Mesendoderm (in vitro differentiated cells): ENCODE results near the gene PCNX1.

ENCODE experiments used
- DNase-seq: peaks from one replicate; pipeline ENCODE4 v3.0.0; 2013
- H2AK5ac ChIP-seq: 2 replicates; pipeline ENCODE4 v1.6.1; 2013; ENCODE audit warnings: low read length, inconsistent platforms
- H2BK120ac ChIP-seq: 2 replicates; pipeline ENCODE4 v1.6.1; 2013; ENCODE audit warnings: low read depth, mild to moderate bottlenecking, low read length, moderate library complexity, mixed read lengths
- H2BK15ac ChIP-seq: replicated peaks from 2 replicates; pipeline ENCODE4 v1.6.1; 2013; ENCODE audit warnings: low read depth, mild to moderate bottlenecking, moderate library complexity
- H2BK5ac ChIP-seq: 2 replicates; pipeline ENCODE4 v1.6.1; 2013; ENCODE audit warnings: low read length, inconsistent platforms
- H3K18ac ChIP-seq: 2 replicates; pipeline ENCODE4 v1.6.1; 2013; ENCODE audit warnings: mild to moderate bottlenecking, low read length, mixed read lengths
- H3K23ac ChIP-seq: one replicate; pipeline ENCODE4 v1.6.1; 2013; ENCODE audit warnings: low read length
- H3K27ac ChIP-seq: 2 replicates; pipeline ENCODE4 v1.5.1; 2013; ENCODE audit warnings: low read depth, mild to moderate bottlenecking, inconsistent platforms, low read length, moderate library complexity
- H3K27me3 ChIP-seq: 2 replicates; pipeline ENCODE4 v1.6.1; 2013; ENCODE audit warnings: low read length, control low read depth, mild to moderate bottlenecking, inconsistent platforms; ENCODE audit not compliant: insufficient read depth, poor library complexity
- H3K36me3 ChIP-seq: 2 replicates; pipeline ENCODE4 v1.6.1; 2013; ENCODE audit warnings: low read length, inconsistent platforms; ENCODE audit not compliant: control insufficient read depth, insufficient read depth
- H3K4ac ChIP-seq: one replicate; pipeline ENCODE4 v1.6.1; 2013; ENCODE audit warnings: low read depth, mild to moderate bottlenecking, low read length, moderate library complexity
- H3K4me1 ChIP-seq: 2 replicates; pipeline ENCODE4 v1.6.1; 2013; ENCODE audit warnings: low read depth, low read length, inconsistent platforms; ENCODE audit not compliant: control insufficient read depth
- H3K4me2 ChIP-seq: 2 replicates; pipeline ENCODE4 v1.6.1; 2013; ENCODE audit warnings: low read length
- H3K4me3 ChIP-seq: 2 replicates; pipeline ENCODE4 v1.5.1; 2013; ENCODE audit warnings: mild to moderate bottlenecking, low read length
- H3K56ac ChIP-seq: one replicate; pipeline ENCODE4 v1.6.1; 2013; ENCODE audit warnings: low read length
- H3K79me1 ChIP-seq: 2 replicates; pipeline ENCODE4 v1.6.1; 2013; ENCODE audit warnings: low read length, inconsistent platforms
- H3K79me2 ChIP-seq: 2 replicates; pipeline ENCODE4 v1.6.1; 2013; ENCODE audit warnings: mild to moderate bottlenecking, low read length; ENCODE audit not compliant: control insufficient read depth, insufficient read depth
- H3K9ac ChIP-seq: 2 replicates; pipeline ENCODE4 v1.6.1; 2013; ENCODE audit warnings: low read length, inconsistent platforms
- H4K5ac ChIP-seq: one replicate; pipeline ENCODE4 v1.6.1; 2013; ENCODE audit warnings: low read length
- H4K8ac ChIP-seq: one replicate; pipeline ENCODE4 v1.6.1; 2013; ENCODE audit warnings: low read depth, mild to moderate bottlenecking, control low read depth, low read length, moderate library complexity
- WGBS: extraction: QIAGEN DNeasy Blood & Tissue Kit; methylation state at CpG from one replicate; pipeline ENCODE4 v1.1.7; 2013; ENCODE audit warnings: low lambda C conversion rate, missing lambda C conversion rate; ENCODE audit not compliant: insufficient coverage; ENCODE audit errors: extremely low coverage; 5-methylcytosine and 5-hydroxymethylcytosine counted together

PCNX1 gene

DNA sequence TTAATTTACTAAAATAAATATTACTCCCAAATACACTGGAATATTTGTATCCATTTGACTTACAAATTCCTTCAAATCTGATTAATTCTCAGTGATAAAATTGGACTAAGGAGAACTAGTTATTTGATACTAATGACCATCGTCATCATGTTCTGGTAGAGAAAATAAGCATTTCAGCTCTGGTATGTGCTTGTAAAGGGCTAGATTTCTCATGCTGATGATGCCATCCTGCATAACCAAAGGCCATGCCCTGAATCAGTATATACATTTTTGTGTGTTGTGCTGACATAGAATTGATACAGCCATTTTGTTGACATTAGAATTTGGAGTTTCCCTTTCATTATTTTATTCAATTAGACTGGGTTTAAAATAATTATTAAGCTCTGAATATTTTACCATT lies 148.9 kb downstream of the PCNX1 start:
- no peak overlapping the region for H3K27ac ChIP-seq
- H2BK5ac ChIP-seq: no peak overlapping the region
- H3K18ac ChIP-seq: no peak overlapping the region
- DNase-seq: no peak
- H4K8ac ChIP-seq: no peak overlapping the region
- no peak overlapping the region for H2BK15ac ChIP-seq
- H3K4me1 ChIP-seq: no peaks in the 10 kb centered on the region
- H3K36me3 ChIP-seq: peaks cover 2% of the 10 kb centered on the region
- no peak overlapping the region for H3K23ac ChIP-seq
- no peak overlapping the region for H4K5ac ChIP-seq
- H3K27me3 ChIP-seq: no peaks in the 10 kb centered on the region
- H3K79me1 ChIP-seq: no peaks in the 10 kb centered on the region
- H3K9ac ChIP-seq: no peak overlapping the region
- no peak overlapping the region for H2AK5ac ChIP-seq
- no peaks in the 10 kb centered on the region for H3K79me2 ChIP-seq
- no peak overlapping the region for H2BK120ac ChIP-seq
- H3K4ac ChIP-seq: no peak overlapping the region
- H3K4me2 ChIP-seq: no peak overlapping the region
- no CpG with 5 or more reads among the region's 1 CpG for WGBS
- no peak overlapping the region for H3K56ac ChIP-seq
- H3K4me3 ChIP-seq: no peak overlapping the region

DNA sequence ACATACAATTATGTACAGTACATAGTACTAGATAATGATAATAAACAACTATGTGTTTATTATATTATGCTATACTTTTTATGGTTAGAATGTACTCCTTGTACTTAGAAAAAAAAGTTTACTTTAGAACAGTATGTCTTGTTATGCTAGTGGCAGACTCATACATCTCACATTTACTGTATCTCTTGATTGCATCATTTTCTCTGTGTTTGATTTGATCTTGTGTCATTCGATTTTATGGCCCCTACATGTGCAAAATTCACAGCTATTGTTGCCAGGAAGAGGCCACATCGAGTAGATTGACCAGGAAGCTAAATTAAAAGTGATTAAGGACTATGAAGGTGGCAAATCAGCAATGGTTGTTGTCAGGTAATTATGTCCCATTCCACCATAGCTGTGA lies 153.0 kb downstream of the PCNX1 start:
- H3K27me3 ChIP-seq: no peaks in the 10 kb centered on the region
- no CpG with 5 or more reads among the region's 2 CpGs for WGBS
- H3K36me3 ChIP-seq: peaks cover 5% of the 10 kb centered on the region
- no peak overlapping the region for H3K4me3 ChIP-seq
- H2BK15ac ChIP-seq: no peak overlapping the region
- H3K4me2 ChIP-seq: no peak overlapping the region
- no peaks in the 10 kb centered on the region for H3K4me1 ChIP-seq
- H3K23ac ChIP-seq: no peak overlapping the region
- DNase-seq: no peak
- no peak overlapping the region for H2BK120ac ChIP-seq
- no peaks in the 10 kb centered on the region for H3K79me2 ChIP-seq
- H3K56ac ChIP-seq: no peak overlapping the region
- H3K27ac ChIP-seq: no peak overlapping the region
- no peak overlapping the region for H3K18ac ChIP-seq
- no peaks in the 10 kb centered on the region for H3K79me1 ChIP-seq
- H2AK5ac ChIP-seq: no peak overlapping the region
- no peak overlapping the region for H4K8ac ChIP-seq
- H2BK5ac ChIP-seq: no peak overlapping the region
- H3K4ac ChIP-seq: no peak overlapping the region
- H4K5ac ChIP-seq: no peak overlapping the region
- no peak overlapping the region for H3K9ac ChIP-seq

GRCh38 chr14:71060825-71061455 lies 153.7 kb downstream of the PCNX1 start:
- H3K27me3 ChIP-seq: no peaks in the 10 kb centered on the region
- no CpG with 5 or more reads among the region's 2 CpGs for WGBS
- H3K4ac ChIP-seq: no peak overlapping the region
- no peak overlapping the region for H3K18ac ChIP-seq
- H3K36me3 ChIP-seq: peaks cover 5% of the 10 kb centered on the region
- peak; percentile 22 for DNase-seq
- no peak overlapping the region for H3K27ac ChIP-seq
- no peak overlapping the region for H3K23ac ChIP-seq
- H2BK120ac ChIP-seq: no peak overlapping the region
- no peak overlapping the region for H2BK5ac ChIP-seq
- no peak overlapping the region for H3K4me3 ChIP-seq
- H3K79me1 ChIP-seq: no peaks in the 10 kb centered on the region
- no peak overlapping the region for H3K9ac ChIP-seq
- no peak overlapping the region for H3K4me2 ChIP-seq
- no peaks in the 10 kb centered on the region for H3K4me1 ChIP-seq
- no peak overlapping the region for H4K5ac ChIP-seq
- no peak overlapping the region for H2AK5ac ChIP-seq
- H2BK15ac ChIP-seq: no peak overlapping the region
- no peak overlapping the region for H4K8ac ChIP-seq
- no peaks in the 10 kb centered on the region for H3K79me2 ChIP-seq
- H3K56ac ChIP-seq: no peak overlapping the region

- no peak overlapping the region for H2BK120ac ChIP-seq
- peak; percentile 34 for DNase-seq
- H3K4me3 ChIP-seq: no peak overlapping the region
- no peaks in the 10 kb centered on the region for H3K4me1 ChIP-seq
- H3K27ac ChIP-seq: no peak overlapping the region
- no peak overlapping the region for H3K9ac ChIP-seq
- H2AK5ac ChIP-seq: no peak overlapping the region
- WGBS: no CpG with 5 or more reads among the region's 1 CpG
- H3K79me1 ChIP-seq: no peaks in the 10 kb centered on the region
- H3K36me3 ChIP-seq: peaks cover 5% of the 10 kb centered on the region
- no peak overlapping the region for H3K18ac ChIP-seq
- no peaks in the 10 kb centered on the region for H3K27me3 ChIP-seq
- H3K23ac ChIP-seq: no peak overlapping the region
- no peak overlapping the region for H4K8ac ChIP-seq
- no peak overlapping the region for H3K4me2 ChIP-seq
- no peaks in the 10 kb centered on the region for H3K79me2 ChIP-seq
- no peak overlapping the region for H3K56ac ChIP-seq
- no peak overlapping the region for H2BK15ac ChIP-seq
- no peak overlapping the region for H3K4ac ChIP-seq
- H2BK5ac ChIP-seq: no peak overlapping the region
- no peak overlapping the region for H4K5ac ChIP-seq
Measured at GRCh38 chr14:71061458-71061857, 154.2 kb downstream of the PCNX1 start.

- no peak overlapping the region for H2BK15ac ChIP-seq
- H2BK5ac ChIP-seq: no peak overlapping the region
- no peak overlapping the region for H2AK5ac ChIP-seq
- H3K9ac ChIP-seq: no peak overlapping the region
- H3K4me3 ChIP-seq: no peak overlapping the region
- H3K36me3 ChIP-seq: peaks cover 5% of the 10 kb centered on the region
- no peak overlapping the region for H3K23ac ChIP-seq
- WGBS: 100% methylated on average over 1 of the region's 5 CpGs
- H2BK120ac ChIP-seq: no peak overlapping the region
- no peaks in the 10 kb centered on the region for H3K79me1 ChIP-seq
- H3K4me2 ChIP-seq: no peak overlapping the region
- H3K4me1 ChIP-seq: no peaks in the 10 kb centered on the region
- H3K18ac ChIP-seq: no peak overlapping the region
- H3K4ac ChIP-seq: no peak overlapping the region
- DNase-seq: no peak
- H4K5ac ChIP-seq: no peak overlapping the region
- H3K56ac ChIP-seq: no peak overlapping the region
- no peak overlapping the region for H3K27ac ChIP-seq
- no peak overlapping the region for H4K8ac ChIP-seq
- H3K27me3 ChIP-seq: no peaks in the 10 kb centered on the region
- no peaks in the 10 kb centered on the region for H3K79me2 ChIP-seq
Measured at GRCh38 chr14:71062581-71063303, 155.5 kb downstream of the PCNX1 start.
